ENCODE data around the gene TSR1. TPM values are rescaled to one million over a fixed set of nuclear protein-coding genes. Genes with fewer than 3 reads are reported as not detected.

Gene TSR1
- total RNA-seq, 1 donor: 42.0 TPM

GRCh38 chr17:2331303-2331702 is 5.0 kb downstream of the TSR1 start:
- Histone ChIP-seq H3K4me3 (ENCODE audit: insufficient read depth, low read length) (no peak overlapping the region), H3K36me3 (ENCODE audit: insufficient read depth, low read length) (peaks cover 74% of the 10 kb centered on the region), H3K79me2 (ENCODE audit: insufficient read depth, low read length) (peaks cover 52% of the 10 kb centered on the region), H3K9me3 (ENCODE audit: low read depth, low read length) (no peaks in the 10 kb centered on the region), H3K4me1 (ENCODE audit: insufficient read depth, low read length) (peaks cover 10% of the 10 kb centered on the region), H3K27ac (ENCODE audit: low read depth, low read length) (no peak overlapping the region), H2AFZ (ENCODE audit: low read length) (no peak overlapping the region), H4K20me1 (ENCODE audit: insufficient read depth, low read length) (peaks cover 3% of the 10 kb centered on the region), H3K27me3 (ENCODE audit: insufficient read depth, low read length) (no peaks in the 10 kb centered on the region), H3K4me2 (ENCODE audit: insufficient read depth, low read length) (no peak overlapping the region)
- no peak for TF ChIP-seq CTCF (IDR thresholded peaks at IDR 0.05; ENCODE audit: extremely low read depth, low read depth, low read length)
- DNase-seq (ENCODE audit: insufficient read length, low spot score, missing footprints): no peak

- no peak overlapping the region for H2AFZ ChIP-seq (ENCODE audit: low read length)
- no peak for DNase-seq (ENCODE audit: insufficient read length, low spot score, missing footprints)
- H3K27me3 ChIP-seq (ENCODE audit: insufficient read depth, low read length): no peaks in the 10 kb centered on the region
- H3K4me3 ChIP-seq (ENCODE audit: insufficient read depth, low read length): no peak overlapping the region
- peaks cover 55% of the 10 kb centered on the region for H3K36me3 ChIP-seq (ENCODE audit: insufficient read depth, low read length)
- H3K4me1 ChIP-seq (ENCODE audit: insufficient read depth, low read length): no peaks in the 10 kb centered on the region
- H3K79me2 ChIP-seq (ENCODE audit: insufficient read depth, low read length): peaks cover 2% of the 10 kb centered on the region
- no peak overlapping the region for H3K27ac ChIP-seq (ENCODE audit: low read depth, low read length)
- no peaks in the 10 kb centered on the region for H4K20me1 ChIP-seq (ENCODE audit: insufficient read depth, low read length)
- no peak overlapping the region for H3K4me2 ChIP-seq (ENCODE audit: insufficient read depth, low read length)
- no peak for TF ChIP-seq CTCF (IDR thresholded peaks at IDR 0.05; ENCODE audit: extremely low read depth, low read depth, low read length)
- H3K9me3 ChIP-seq (ENCODE audit: low read depth, low read length): no peaks in the 10 kb centered on the region
Measured at GRCh38 chr17:2323629-2324314, 12.5 kb downstream of the TSR1 start.

GRCh38 chr17:2321399-2321798 is 14.9 kb downstream of the TSR1 start:
- Histone ChIP-seq H3K9me3 (ENCODE audit: low read depth, low read length) (no peaks in the 10 kb centered on the region), H4K20me1 (ENCODE audit: insufficient read depth, low read length) (no peaks in the 10 kb centered on the region), H3K4me2 (ENCODE audit: insufficient read depth, low read length) (no peak overlapping the region), H3K4me1 (ENCODE audit: insufficient read depth, low read length) (no peaks in the 10 kb centered on the region), H3K27me3 (ENCODE audit: insufficient read depth, low read length) (no peaks in the 10 kb centered on the region), H3K36me3 (ENCODE audit: insufficient read depth, low read length) (peaks cover 45% of the 10 kb centered on the region), H3K79me2 (ENCODE audit: insufficient read depth, low read length) (no peaks in the 10 kb centered on the region), H2AFZ (ENCODE audit: low read length) (no peak overlapping the region), H3K27ac (ENCODE audit: low read depth, low read length) (no peak overlapping the region), H3K4me3 (ENCODE audit: insufficient read depth, low read length) (no peak overlapping the region)
- DNase-seq (ENCODE audit: insufficient read length, low spot score, missing footprints): no peak
- TF ChIP-seq CTCF (IDR thresholded peaks at IDR 0.05; ENCODE audit: extremely low read depth, low read depth, low read length): no peak

GRCh38 chr17:2319051-2319450 is 17.2 kb downstream of the TSR1 start:
- Histone ChIP-seq H3K4me1 (ENCODE audit: insufficient read depth, low read length) (no peaks in the 10 kb centered on the region), H3K79me2 (ENCODE audit: insufficient read depth, low read length) (no peaks in the 10 kb centered on the region), H3K4me3 (ENCODE audit: insufficient read depth, low read length) (no peak overlapping the region), H3K27me3 (ENCODE audit: insufficient read depth, low read length) (no peaks in the 10 kb centered on the region), H3K36me3 (ENCODE audit: insufficient read depth, low read length) (peaks cover 25% of the 10 kb centered on the region), H3K4me2 (ENCODE audit: insufficient read depth, low read length) (no peak overlapping the region), H3K9me3 (ENCODE audit: low read depth, low read length) (no peaks in the 10 kb centered on the region), H3K27ac (ENCODE audit: low read depth, low read length) (no peak overlapping the region), H4K20me1 (ENCODE audit: insufficient read depth, low read length) (no peaks in the 10 kb centered on the region), H2AFZ (ENCODE audit: low read length) (no peak overlapping the region)
- no peak for DNase-seq (ENCODE audit: insufficient read length, low spot score, missing footprints)
- TF ChIP-seq CTCF (IDR thresholded peaks at IDR 0.05; ENCODE audit: extremely low read depth, low read depth, low read length): no peak

Data from osteoblast (primary cell).